Peyer's patch (tissue), 4 donors: Measurements from ENCODE around the gene CCL27. TPM values are rescaled to one million over a fixed set of nuclear protein-coding genes. Genes with fewer than 3 reads are reported as not detected.

Experiments used
- DNase-seq, 3 donors: peaks; one replicate each; pipeline ENCODE4 v3.0.0-alpha.2; 2017 to 2019
- H3K27ac ChIP-seq, 4 donors: fragments of 200-600 bp; sonication (generic); one replicate each; pipeline ENCODE4 v1.5.1; 2016 to 2019
- H3K27me3 ChIP-seq, 2 donors: fragments of 200-600 bp; sonication (generic); one replicate each; pipeline ENCODE4 v1.5.1; 2019
- H3K36me3 ChIP-seq, 3 donors: fragments of 200-600 bp; sonication (generic); one replicate each; pipeline ENCODE4 v1.5.1; 2016 to 2019
- H3K4me1 ChIP-seq, 4 donors: fragments of 200-600 bp; sonication (generic); one replicate each; pipeline ENCODE4 v1.5.1; 2016 to 2019
- H3K4me3 ChIP-seq, 4 donors: fragments of 200-600 bp; sonication (generic); 1 replicate in 3 of 4; 2 replicates in 1 of 4; pipeline ENCODE4 v1.5.1; 2016 to 2019; ENCODE audit warnings: mild to moderate bottlenecking in 1 of 4
- H3K9me3 ChIP-seq, 4 donors: fragments of 200-600 bp; sonication (generic); one replicate each; pipeline ENCODE4 v1.5.1; 2016 to 2019; ENCODE audit warnings: mild to moderate bottlenecking in 1 of 4
- CTCF ChIP-seq, 6 experiments: fragments of 450-650 bp in 4 of 6; fragments of 200-600 bp in 2 of 6; sonication (generic) in 1 of 6; IDR thresholded peaks; one replicate each; pipeline ENCODE4 v1.5.1; 2017 to 2019; ENCODE audit warnings: antibody characterized with exemption in 6 of 6, mild to moderate bottlenecking in 3 of 6, moderate library complexity in 1 of 6
- POLR2A ChIP-seq, 2 donors: fragments of 450-650 bp; IDR thresholded peaks; one replicate each; pipeline ENCODE4 v1.5.1; 2017; ENCODE audit warnings: antibody characterized with exemption in 2 of 2, mild to moderate bottlenecking in 2 of 2, moderate library complexity in 2 of 2
- total RNA-seq, 4 donors: library from RNA; depleted of rRNA; stranded (reverse); fragments of >200 nt; gene quantifications; one replicate each; pipeline ENCODE4 v1.1.0, GENCODE V29; 2016

CCL27 gene
- total RNA-seq, 4 donors from 2014 or later: not detected

- peak; percentile 73 to 88 (median 74) for DNase-seq
- TF ChIP-seq POLR2A (IDR thresholded peaks at IDR 0.05) (no peak), CTCF (IDR thresholded peaks at IDR 0.05) (peak; percentile 14 to 74 (median 62))
- no peaks in the 10 kb centered on the region for H3K36me3 ChIP-seq
- H3K4me1 ChIP-seq: no peaks in the 10 kb centered on the region
- no peak overlapping the region for H3K4me3 ChIP-seq
- no peaks in the 10 kb centered on the region for H3K27me3 ChIP-seq
- no peaks in the 10 kb centered on the region for H3K9me3 ChIP-seq
- peak overlapping the region in 1 of 4 donors; percentile 16 for H3K27ac ChIP-seq
These were observed 12.7 kb upstream of the CCL27 start for GRCh38 chr9:34675048-34675714.

- Histone ChIP-seq H3K4me3 (no peak overlapping the region), H3K9me3 (no peaks in the 10 kb centered on the region), H3K36me3 (no peaks in the 10 kb centered on the region), H3K4me1 (no peaks in the 10 kb centered on the region), H3K27me3 (no peaks in the 10 kb centered on the region), H3K27ac (peak overlapping the region in 1 of 4 donors; percentile 16)
- no peak for TF ChIP-seq CTCF (IDR thresholded peaks at IDR 0.05)
- TF ChIP-seq POLR2A (IDR thresholded peaks at IDR 0.05): no peak
- no peak for DNase-seq
These were observed 12.0 kb upstream of the CCL27 start for GRCh38 chr9:34674440-34674839.

- no peaks in the 10 kb centered on the region for H3K36me3 ChIP-seq
- TF ChIP-seq POLR2A (IDR thresholded peaks at IDR 0.05) (no peak), CTCF (IDR thresholded peaks at IDR 0.05) (no peak)
- DNase-seq: no peak
- no peaks in the 10 kb centered on the region for H3K4me1 ChIP-seq
- no peaks in the 10 kb centered on the region for H3K9me3 ChIP-seq
- H3K27ac ChIP-seq: no peak overlapping the region
- H3K4me3 ChIP-seq: no peak overlapping the region
- H3K27me3 ChIP-seq: no peaks in the 10 kb centered on the region
These were observed 8.8 kb upstream of the CCL27 start for GRCh38 chr9:34671307-34671706.

- DNase-seq: no peak
- no peaks in the 10 kb centered on the region for H3K27me3 ChIP-seq
These were observed 7.5 kb upstream of the CCL27 start for GRCh38 chr9:34669809-34670562.

More at GRCh38 chr9:34669809-34670562, 7.5 kb upstream of the CCL27 start:
- TF ChIP-seq POLR2A (IDR thresholded peaks at IDR 0.05): no peak
- TF ChIP-seq CTCF (IDR thresholded peaks at IDR 0.05): no peak
- Histone ChIP-seq H3K4me1 (peaks cover 0 to under 1% (median under 1%) of the 10 kb centered on the region in 4 donors), H3K27ac (no peak overlapping the region), H3K4me3 (no peak overlapping the region), H3K9me3 (no peaks in the 10 kb centered on the region), H3K36me3 (no peaks in the 10 kb centered on the region)
